Astrocyte of the cerebellum (primary cell): Measurements from ENCODE around the gene EMX2.

Source experiments
- DNase-seq: peaks from one replicate; pipeline ENCODE4 v3.0.0-alpha.2; 2011; ENCODE audit warnings: low read depth
- H3K4me3 ChIP-seq: 2 replicates; pipeline ENCODE4 v1.5.1; 2011; ENCODE audit warnings: mild to moderate bottlenecking, low read depth, low read length, moderate library complexity
- CTCF ChIP-seq: IDR thresholded peaks from 2 replicates; pipeline ENCODE4 v1.5.1; 2012; ENCODE audit warnings: low read length, low read depth, moderate library complexity, mild to moderate bottlenecking; ENCODE audit errors: missing control alignments
- in situ Hi-C: cut with HindIII; loops from 2 replicates; pipeline ENCODE4 v1.10.0; 2017; ENCODE audit warnings: low sequenced_read_pairs

EMX2 gene

GRCh38 chr10:117556356-117556755 lies 13.8 kb downstream of the EMX2 start:
- in situ Hi-C loops, result no loop called here
- no peak overlapping the region for H3K4me3 ChIP-seq
- no peak for TF ChIP-seq CTCF
- DNase-seq, result no peak

- no peak for TF ChIP-seq CTCF
Observed at GRCh38 chr10:117559712-117560111, 17.2 kb downstream of the EMX2 start.

GRCh38 chr10:117560942-117561341 lies 18.4 kb downstream of the EMX2 start:
- no peak overlapping the region for H3K4me3 ChIP-seq
- in situ Hi-C loops, result no loop called here
- DNase-seq, result no peak
- no peak for TF ChIP-seq CTCF

More at GRCh38 chr10:117559712-117560111, 17.2 kb downstream of the EMX2 start:
- no peak for DNase-seq
- in situ Hi-C loops, result no loop called here
- H3K4me3 ChIP-seq, result no peak overlapping the region

DNA sequence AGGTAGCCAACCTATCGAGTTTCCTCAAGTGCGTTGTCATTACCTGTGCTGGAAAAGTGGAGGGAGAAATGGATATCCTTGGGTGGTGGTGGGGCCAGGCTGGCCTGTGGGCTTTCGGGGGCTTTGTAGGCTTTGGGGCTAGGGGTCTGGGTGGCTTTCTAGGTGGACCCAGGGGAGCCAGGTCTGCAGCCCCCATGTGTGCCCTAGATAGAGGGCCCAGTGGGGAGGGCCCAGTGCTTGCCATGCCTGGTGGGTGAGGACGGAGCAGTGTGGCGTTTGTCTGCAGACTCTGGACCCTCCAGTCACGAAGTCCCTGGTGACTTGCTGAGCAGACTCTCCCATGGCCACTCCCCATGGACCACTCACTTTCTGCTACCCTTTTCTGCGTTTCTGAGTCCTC lies 19.7 kb downstream of the EMX2 start:
- TF ChIP-seq CTCF, result no peak
- H3K4me3 ChIP-seq, result no peak overlapping the region
- in situ Hi-C loops, result no loop called here

GRCh38 chr10:117562896-117563737 lies 20.6 kb downstream of the EMX2 start:
- in situ Hi-C loops, result no loop called here
- no peak for TF ChIP-seq CTCF
- no peak overlapping the region for H3K4me3 ChIP-seq
- no peak for DNase-seq

More for the DNA sequence above, 19.7 kb downstream of the EMX2 start:
- DNase-seq, result no peak

DNA sequence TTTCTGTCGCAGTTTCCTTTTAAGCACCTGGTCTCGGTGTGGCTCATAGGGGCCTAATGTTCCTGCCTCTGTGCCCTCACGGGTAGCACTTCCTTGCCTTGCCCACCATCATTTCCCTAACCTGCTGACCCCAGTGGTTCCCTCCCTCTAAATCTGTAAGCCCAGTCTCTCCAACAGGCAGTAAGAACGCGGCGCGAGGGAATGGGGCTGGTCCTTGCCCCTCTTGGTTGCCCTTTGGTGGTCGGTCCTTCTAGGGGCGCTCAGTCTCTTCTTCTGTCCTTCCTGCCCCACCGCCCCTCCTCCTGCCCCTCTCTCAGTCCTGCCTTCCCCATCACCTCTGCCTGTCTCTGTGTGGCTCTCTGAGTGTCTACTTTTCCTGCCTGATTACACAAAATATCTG lies 21.2 kb downstream of the EMX2 start:
- no peak for DNase-seq
- no peak overlapping the region for H3K4me3 ChIP-seq
- no peak for TF ChIP-seq CTCF
- in situ Hi-C loops, result no loop called here

DNA sequence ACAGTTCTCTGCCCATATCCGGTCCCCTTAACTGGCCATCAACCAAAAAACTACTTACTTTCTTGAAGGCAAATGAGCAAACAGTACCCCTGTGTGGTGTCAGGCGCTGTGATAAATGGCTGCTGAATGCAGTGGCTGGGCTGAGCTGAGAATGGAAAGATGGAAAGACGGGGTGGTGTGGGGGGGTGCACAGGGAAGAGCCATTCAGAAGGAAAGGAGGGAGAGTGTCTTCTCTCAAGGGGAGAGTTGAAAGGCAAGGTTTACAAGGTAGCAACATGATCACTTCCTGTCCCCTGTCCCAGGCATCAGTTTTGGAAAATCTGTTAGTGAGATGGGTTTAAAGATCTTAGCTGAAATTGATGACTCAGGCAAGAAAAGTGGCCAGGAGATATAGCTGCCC lies 22.5 kb downstream of the EMX2 start:
- DNase-seq, result no peak
- no peak for TF ChIP-seq CTCF
- no peak overlapping the region for H3K4me3 ChIP-seq
- in situ Hi-C loops, result no loop called here
